Neural crest cell (in vitro differentiated cells): Measurements from ENCODE around the gene CDHR4. TPM values are rescaled to one million over a fixed set of nuclear protein-coding genes. Genes with fewer than 3 reads are reported as not detected.
A peak's percentile ranks its signal among the peaks of the same experiment; 100 is the strongest.
"Not testable (repeated sequence)": the region's sequence is repeated elsewhere in the genome, so short reads cannot be mapped to it uniquely, and the experiment has no call there.

ENCODE experiments used
- DNase-seq: peaks from one replicate; pipeline ENCODE4 v3.0.0; 2021; ENCODE audit warnings: low read depth, mixed read lengths, low spot score
- H3K27ac Mint-ChIP-seq: one replicate; pipeline ENCODE4 v1.8.0; 2021; ENCODE audit warnings: mild to moderate bottlenecking, mixed read lengths; ENCODE audit not compliant: unreplicated experiment
- H3K27me3 Mint-ChIP-seq: 2 replicates; pipeline ENCODE4 v1.8.0; 2021; ENCODE audit warnings: low read depth, mild to moderate bottlenecking, mixed read lengths
- H3K36me3 Mint-ChIP-seq: 2 replicates; pipeline ENCODE4 v1.8.0; 2021; ENCODE audit warnings: low read depth, mild to moderate bottlenecking, mixed read lengths
- H3K4me1 Mint-ChIP-seq: 2 replicates; pipeline ENCODE4 v1.8.0; 2021; ENCODE audit warnings: mixed read lengths
- H3K4me3 Mint-ChIP-seq: one replicate; pipeline ENCODE4 v1.8.0; 2021; ENCODE audit warnings: mild to moderate bottlenecking, mixed read lengths
- H3K9me3 Mint-ChIP-seq: 2 replicates; pipeline ENCODE4 v1.8.0; 2021; ENCODE audit warnings: mixed read lengths
- total RNA-seq: library from RNA; stranded (reverse); gene quantifications from 2 replicates; pipeline ENCODE4 v1.2.1, GENCODE V29; 2021
- TF ChIP-seq, protein P1 (sequence below): fragments of 200-600 bp; sonication (generic); conservative IDR thresholded peaks from 2 replicates; pipeline ENCODE4 v1.5.0; 2021; ENCODE audit warnings: antibody characterized with exemption, mild to moderate bottlenecking

The CDHR4 gene
- total RNA-seq, 1 donor from 2014 or later: 0.12 TPM

DNA sequence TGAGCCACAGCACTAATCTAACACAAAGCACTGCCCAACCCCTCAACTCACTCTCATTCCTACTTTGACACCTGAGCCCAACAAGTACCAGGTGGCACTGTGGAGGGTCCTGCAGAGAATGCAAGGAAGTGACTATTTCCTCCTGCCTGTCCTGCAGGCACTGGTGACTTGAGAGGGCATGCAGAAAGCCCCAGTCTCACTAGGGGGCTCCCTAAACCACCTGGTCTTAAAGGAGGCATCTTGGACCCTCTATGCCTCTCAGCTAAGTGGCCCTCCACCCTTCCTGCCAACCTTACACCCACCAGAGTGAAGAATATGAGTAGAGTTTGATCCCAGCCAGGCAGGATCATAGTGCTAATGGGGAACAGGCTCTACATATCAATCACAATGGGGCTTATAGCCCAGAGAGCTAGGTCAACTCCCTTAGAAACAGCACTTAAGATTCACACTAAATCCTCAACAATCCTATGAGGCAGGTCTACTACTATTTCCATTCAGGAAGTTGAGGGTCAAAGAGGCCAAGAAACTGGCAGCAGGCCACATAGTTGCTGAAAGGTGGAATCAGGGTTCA lies 41.5 kb upstream of the CDHR4 start:
- Mint-ChIP-seq H3K4me3 (no peak overlapping the region), H3K4me1 (peaks cover 4% of the 10 kb centered on the region), H3K9me3 (no peaks in the 10 kb centered on the region), H3K36me3 (peaks cover 7% of the 10 kb centered on the region), H3K27ac (peak overlapping the region; percentile 35), H3K27me3 (no peaks in the 10 kb centered on the region)
- TF ChIP-seq, protein P1, sequence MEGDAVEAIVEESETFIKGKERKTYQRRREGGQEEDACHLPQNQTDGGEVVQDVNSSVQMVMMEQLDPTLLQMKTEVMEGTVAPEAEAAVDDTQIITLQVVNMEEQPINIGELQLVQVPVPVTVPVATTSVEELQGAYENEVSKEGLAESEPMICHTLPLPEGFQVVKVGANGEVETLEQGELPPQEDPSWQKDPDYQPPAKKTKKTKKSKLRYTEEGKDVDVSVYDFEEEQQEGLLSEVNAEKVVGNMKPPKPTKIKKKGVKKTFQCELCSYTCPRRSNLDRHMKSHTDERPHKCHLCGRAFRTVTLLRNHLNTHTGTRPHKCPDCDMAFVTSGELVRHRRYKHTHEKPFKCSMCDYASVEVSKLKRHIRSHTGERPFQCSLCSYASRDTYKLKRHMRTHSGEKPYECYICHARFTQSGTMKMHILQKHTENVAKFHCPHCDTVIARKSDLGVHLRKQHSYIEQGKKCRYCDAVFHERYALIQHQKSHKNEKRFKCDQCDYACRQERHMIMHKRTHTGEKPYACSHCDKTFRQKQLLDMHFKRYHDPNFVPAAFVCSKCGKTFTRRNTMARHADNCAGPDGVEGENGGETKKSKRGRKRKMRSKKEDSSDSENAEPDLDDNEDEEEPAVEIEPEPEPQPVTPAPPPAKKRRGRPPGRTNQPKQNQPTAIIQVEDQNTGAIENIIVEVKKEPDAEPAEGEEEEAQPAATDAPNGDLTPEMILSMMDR: peak; percentile 43
- peak; percentile 30 for DNase-seq

DNA sequence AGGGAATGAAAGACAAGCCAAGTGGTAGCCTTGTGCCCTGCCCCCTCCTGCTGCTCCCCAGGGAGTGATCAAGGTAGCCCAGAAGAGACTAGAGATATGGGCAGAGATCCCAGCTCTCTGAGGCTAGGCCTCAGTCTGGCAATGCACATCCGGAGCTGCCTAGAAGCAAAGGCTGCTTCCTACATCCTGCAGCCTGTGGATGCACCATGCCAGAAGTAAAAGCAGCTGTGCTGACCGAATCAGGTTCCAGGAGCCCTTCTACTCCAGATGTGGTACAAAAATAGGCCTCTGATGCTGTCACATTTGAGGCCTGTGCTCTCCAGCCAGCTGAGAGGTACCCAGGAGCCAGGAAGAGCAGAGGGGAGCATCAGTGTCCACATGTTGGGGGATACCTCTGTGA lies 40.7 kb upstream of the CDHR4 start:
- Mint-ChIP-seq H3K27ac (peak overlapping the region; percentile 71), H3K36me3 (peaks cover 3% of the 10 kb centered on the region), H3K4me3 (no peak overlapping the region), H3K9me3 (no peaks in the 10 kb centered on the region), H3K27me3 (no peaks in the 10 kb centered on the region), H3K4me1 (peaks cover 4% of the 10 kb centered on the region)
- no peak for DNase-seq
- TF ChIP-seq, protein P1: no peak

DNA sequence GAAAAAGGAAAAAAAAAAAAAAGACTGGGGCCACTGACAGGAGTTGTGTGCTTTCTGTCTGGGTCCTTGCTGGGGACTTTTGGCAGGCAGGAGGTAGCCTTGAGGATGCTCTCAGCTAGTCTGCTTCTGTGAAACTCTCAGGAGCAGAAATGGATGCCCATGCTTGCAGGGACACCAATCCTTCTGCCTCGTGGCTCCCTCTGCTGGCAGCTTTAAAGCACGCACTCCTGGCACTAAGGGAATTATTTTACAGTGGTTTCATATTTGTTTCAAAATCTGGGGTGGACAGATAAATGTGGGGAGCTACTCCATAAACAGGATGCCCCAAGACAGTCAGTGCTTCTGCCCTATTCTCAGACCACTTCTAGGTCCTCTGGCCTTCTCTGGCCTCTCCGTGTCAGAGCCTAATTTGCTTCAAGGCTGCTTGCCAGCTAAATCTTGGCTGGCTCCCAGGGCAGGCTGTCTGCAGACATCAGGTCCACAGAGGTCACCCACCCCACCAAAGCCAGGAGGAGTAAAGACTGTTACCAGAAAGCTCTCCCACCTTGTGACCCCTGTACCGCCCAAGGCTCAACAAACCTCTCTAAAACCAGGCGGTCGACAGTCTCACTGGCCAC lies 39.6 kb upstream of the CDHR4 start:
- TF ChIP-seq, protein P1: peak; percentile 93
- H3K9me3 Mint-ChIP-seq: no peaks in the 10 kb centered on the region
- peaks cover 4% of the 10 kb centered on the region for H3K4me1 Mint-ChIP-seq
- DNase-seq: peak; percentile 74
- peak overlapping the region; percentile 43 for H3K27ac Mint-ChIP-seq
- no peak overlapping the region for H3K4me3 Mint-ChIP-seq
- peaks cover 6% of the 10 kb centered on the region for H3K36me3 Mint-ChIP-seq
- no peaks in the 10 kb centered on the region for H3K27me3 Mint-ChIP-seq

DNA sequence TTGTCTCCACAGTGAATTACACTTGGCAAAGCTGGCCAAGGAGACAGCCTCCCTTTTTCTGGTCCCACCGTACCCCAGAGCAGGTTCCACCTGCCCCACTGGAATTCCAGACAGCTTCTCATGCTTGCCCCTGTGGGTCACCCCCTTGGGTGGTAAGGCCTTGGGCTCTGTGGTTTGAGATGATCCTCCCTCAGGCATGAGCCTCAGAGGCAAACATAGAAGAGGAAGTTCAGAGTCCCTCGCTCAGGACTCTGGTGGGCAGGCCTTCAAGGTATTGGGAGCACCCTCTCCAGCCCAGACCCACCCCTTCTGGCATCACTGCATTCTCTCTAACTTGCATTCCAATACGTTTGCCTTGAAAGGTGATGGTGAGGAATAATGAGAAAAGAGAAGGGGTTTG lies 31.7 kb upstream of the CDHR4 start:
- no peaks in the 10 kb centered on the region for H3K27me3 Mint-ChIP-seq
- H3K27ac Mint-ChIP-seq: no peak overlapping the region
- peaks cover 4% of the 10 kb centered on the region for H3K4me1 Mint-ChIP-seq
- H3K9me3 Mint-ChIP-seq: no peaks in the 10 kb centered on the region
- TF ChIP-seq, protein P1: no peak
- H3K36me3 Mint-ChIP-seq: peaks cover 11% of the 10 kb centered on the region
- no peak overlapping the region for H3K4me3 Mint-ChIP-seq
- no peak for DNase-seq

DNA sequence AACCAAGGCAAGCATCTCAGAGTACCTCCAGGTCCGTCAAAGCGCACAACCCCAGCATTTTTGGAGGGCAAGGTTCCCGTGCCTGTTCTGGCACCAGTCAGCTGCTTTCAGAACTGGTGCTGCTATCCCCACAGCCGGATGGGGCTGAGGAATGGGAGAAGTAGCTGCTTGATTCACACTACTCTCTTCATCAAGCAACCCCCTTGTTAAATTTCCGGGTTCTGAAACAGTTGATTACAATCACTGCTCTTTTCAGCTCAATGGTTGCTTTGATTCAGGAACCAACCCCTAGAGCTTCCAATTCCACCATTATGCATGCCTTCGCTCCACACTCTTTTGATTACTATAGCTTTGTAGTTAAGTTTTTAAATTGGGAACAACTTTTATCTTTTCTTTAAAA lies 26.3 kb upstream of the CDHR4 start:
- no peaks in the 10 kb centered on the region for H3K9me3 Mint-ChIP-seq
- no peaks in the 10 kb centered on the region for H3K27me3 Mint-ChIP-seq
- peaks cover 5% of the 10 kb centered on the region for H3K36me3 Mint-ChIP-seq
- peaks cover 14% of the 10 kb centered on the region for H3K4me1 Mint-ChIP-seq
- TF ChIP-seq, protein P1: no peak
- H3K4me3 Mint-ChIP-seq: no peak overlapping the region
- peak overlapping the region; percentile 27 for H3K27ac Mint-ChIP-seq
- DNase-seq: no peak

DNA sequence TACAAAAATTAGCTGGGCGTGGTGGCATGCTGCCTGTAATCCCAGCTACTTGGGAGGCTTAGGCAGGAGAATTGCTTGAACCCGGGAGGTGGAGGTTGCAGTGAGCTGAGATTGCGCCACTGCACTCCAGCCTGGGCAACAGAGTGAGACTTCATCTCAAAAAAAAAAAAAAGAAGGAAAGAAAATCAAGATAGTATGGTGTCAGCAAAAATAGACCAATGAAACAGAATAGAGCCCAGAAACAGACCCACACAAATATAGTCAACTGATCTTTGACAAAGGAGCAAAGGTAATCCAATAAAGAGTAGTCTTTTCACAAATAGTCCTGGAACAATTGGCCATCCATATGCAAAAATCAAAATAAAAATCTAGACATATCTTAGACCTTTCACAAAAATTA lies 23.5 kb upstream of the CDHR4 start:
- H3K27ac Mint-ChIP-seq, H3K27me3 Mint-ChIP-seq, H3K9me3 Mint-ChIP-seq, H3K4me3 Mint-ChIP-seq, H3K36me3 Mint-ChIP-seq, DNase-seq: not testable (repeated sequence)
- H3K4me1 Mint-ChIP-seq: peaks cover 14% of the 10 kb centered on the region
